ENCODE data around the gene KCNC1. TPM values are rescaled to one million over a fixed set of nuclear protein-coding genes. Genes with fewer than 3 reads are reported as not detected.

The KCNC1 gene
- total and polyA plus RNA-seq, 9 of the 15 experiments (the other 6 are each of a cell fraction or from before 2014, with no cell fraction given), result 0.05 to 0.08 TPM; not detected in 7

- TF ChIP-seq, protein P1, sequence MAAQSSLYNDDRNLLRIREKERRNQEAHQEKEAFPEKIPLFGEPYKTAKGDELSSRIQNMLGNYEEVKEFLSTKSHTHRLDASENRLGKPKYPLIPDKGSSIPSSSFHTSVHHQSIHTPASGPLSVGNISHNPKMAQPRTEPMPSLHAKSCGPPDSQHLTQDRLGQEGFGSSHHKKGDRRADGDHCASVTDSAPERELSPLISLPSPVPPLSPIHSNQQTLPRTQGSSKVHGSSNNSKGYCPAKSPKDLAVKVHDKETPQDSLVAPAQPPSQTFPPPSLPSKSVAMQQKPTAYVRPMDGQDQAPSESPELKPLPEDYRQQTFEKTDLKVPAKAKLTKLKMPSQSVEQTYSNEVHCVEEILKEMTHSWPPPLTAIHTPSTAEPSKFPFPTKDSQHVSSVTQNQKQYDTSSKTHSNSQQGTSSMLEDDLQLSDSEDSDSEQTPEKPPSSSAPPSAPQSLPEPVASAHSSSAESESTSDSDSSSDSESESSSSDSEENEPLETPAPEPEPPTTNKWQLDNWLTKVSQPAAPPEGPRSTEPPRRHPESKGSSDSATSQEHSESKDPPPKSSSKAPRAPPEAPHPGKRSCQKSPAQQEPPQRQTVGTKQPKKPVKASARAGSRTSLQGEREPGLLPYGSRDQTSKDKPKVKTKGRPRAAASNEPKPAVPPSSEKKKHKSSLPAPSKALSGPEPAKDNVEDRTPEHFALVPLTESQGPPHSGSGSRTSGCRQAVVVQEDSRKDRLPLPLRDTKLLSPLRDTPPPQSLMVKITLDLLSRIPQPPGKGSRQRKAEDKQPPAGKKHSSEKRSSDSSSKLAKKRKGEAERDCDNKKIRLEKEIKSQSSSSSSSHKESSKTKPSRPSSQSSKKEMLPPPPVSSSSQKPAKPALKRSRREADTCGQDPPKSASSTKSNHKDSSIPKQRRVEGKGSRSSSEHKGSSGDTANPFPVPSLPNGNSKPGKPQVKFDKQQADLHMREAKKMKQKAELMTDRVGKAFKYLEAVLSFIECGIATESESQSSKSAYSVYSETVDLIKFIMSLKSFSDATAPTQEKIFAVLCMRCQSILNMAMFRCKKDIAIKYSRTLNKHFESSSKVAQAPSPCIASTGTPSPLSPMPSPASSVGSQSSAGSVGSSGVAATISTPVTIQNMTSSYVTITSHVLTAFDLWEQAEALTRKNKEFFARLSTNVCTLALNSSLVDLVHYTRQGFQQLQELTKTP (IDR thresholded peaks at IDR 0.05; ENCODE audit: low read depth in 1 of 2, partially characterized antibody in 2 of 2), result no peak
- TF ChIP-seq PCBP1 (IDR thresholded peaks at IDR 0.05; ENCODE audit: low read depth, low read length, poor library complexity, severe bottlenecking) (no peak), HMGN3 (IDR thresholded peaks at IDR 0.05; ENCODE audit: borderline replicate concordance, extremely low read depth, insufficient read length, low read depth, low read length) (no peak), CREM (IDR thresholded peaks at IDR 0.05; ENCODE audit: low read depth) (no peak), NR2C1 (IDR thresholded peaks at IDR 0.05) (no peak), NR2C1 (tag; IDR thresholded peaks at IDR 0.05) (no peak), ZKSCAN1 (IDR thresholded peaks at IDR 0.05; ENCODE audit: low read depth, low read length) (no peak), XRCC5 (IDR thresholded peaks at IDR 0.05; ENCODE audit: low read depth, low read length) (no peak)
Measured at GRCh38 chr11:17738151-17738973, 3.8 kb downstream of the KCNC1 start (continued).

Data from K562 (cell line).